Activated CD4-positive, alpha-beta T cell treated with anti-CD3 and anti-CD28 coated beads, Interleukin-10, Interleukin-2, amounts not matched to agents 100 ng/mL and 50 ng/mL, durations not matched to agents 16 hours and 8 hours (primary cell): Measurements from ENCODE around the gene SIL1.

Source experiments
- DNase-seq: peaks from one replicate; pipeline ENCODE4 v3.0.0-alpha.2; 2020

Gene SIL1

GRCh38 chr5:138903130-138903775 lies 294.9 kb downstream of the SIL1 start:
- DNase-seq, result no peak

- DNase-seq, result peak; percentile 26
Measured at GRCh38 chr5:138901716-138902115, 296.5 kb downstream of the SIL1 start.

- DNase-seq, result peak; percentile 78
Measured at GRCh38 chr5:138900281-138900965, 297.7 kb downstream of the SIL1 start.

- no peak for DNase-seq
Measured at GRCh38 chr5:138898742-138899141, 299.4 kb downstream of the SIL1 start.

GRCh38 chr5:138898299-138898698 lies 299.9 kb downstream of the SIL1 start:
- no peak for DNase-seq
